Cerebellar nuclear complex (tissue), 1 donor: ENCODE results near the gene BBS5.
"Not testable (repeated sequence)": the region's sequence is repeated elsewhere in the genome, so short reads cannot be mapped to it uniquely, and the experiment has no call there.

Source experiments
- DNase-seq, 2 experiments: peaks; one replicate each; lab custom pipeline; 2025; lab: John Stamatoyannopoulos, UW

The BBS5 gene

DNA sequence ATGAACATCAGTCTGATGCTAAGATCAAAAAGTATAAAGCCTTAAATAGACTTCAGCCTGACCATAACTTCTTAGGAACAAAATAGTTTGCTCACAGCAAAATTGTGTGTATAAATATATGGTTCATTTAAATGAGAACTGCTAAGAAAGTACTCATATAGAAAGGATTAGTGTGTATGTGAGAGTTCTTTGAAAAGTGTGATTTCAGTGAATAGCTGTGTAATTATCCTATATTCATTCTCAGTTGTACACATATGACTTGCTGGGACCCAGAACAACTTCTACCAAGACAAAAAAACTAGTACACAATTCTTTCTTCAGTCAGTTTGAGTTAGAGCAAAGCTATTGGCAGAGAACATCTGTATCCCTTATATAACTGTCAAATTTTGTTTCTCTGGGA is 7.2 kb downstream of the BBS5 start:
- DNase-seq: no peak

DNA sequence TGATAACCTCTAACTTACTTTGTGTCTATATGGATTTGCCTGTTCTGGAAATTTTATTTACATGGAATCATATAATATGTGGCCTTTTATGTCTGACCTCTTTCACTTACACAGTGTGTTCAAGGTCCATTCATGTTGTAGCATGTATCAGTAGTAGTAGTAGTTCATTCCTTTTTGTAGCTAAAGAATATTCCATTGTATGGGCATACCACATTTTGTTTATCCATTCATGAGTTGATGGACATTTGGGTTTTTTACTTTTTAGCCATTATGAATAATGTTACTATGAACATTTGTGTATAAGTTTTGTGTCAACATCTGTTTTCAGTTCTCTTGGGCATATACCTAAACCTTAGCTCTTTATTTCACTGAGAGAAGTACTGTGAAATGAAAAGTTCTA is 11.5 kb downstream of the BBS5 start:
- no peak for DNase-seq

DNA sequence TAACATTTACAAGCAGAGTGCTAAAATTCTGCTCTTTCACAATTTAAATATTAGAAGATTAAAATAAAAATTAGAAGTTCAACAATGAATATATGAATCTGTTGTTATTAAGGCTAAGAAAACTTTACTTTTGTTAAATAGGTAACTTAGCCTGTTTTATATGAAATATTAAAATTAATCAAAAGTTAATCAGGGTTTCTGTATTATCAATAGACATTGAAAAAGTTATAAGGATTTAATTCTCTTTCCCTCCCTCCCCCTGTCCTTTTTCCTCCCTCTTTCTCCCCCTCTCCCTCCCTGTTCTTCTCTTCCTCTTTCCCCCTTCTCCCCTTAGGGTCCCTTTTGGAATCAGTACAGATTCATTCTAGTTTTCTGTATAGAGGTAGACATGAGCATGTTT is 12.1 kb downstream of the BBS5 start:
- no peak for DNase-seq

DNA sequence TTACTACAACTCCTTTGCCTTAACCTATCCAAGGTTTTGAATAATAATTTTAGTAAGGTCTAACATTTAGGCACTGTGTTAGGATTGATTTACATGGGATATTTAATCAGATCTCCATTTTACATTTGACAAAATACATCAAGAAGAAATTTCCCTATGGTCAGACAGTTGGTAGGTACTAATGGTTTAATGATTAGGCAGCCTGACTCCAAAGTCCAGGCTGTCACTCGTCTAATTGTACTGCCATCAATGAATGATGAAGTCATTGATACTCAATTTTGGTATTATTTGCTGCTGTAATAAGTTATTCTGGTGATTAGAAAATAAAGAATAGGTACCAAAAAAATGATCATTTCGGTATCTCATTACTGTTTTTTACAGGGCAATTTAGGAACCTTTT is 14.1 kb downstream of the BBS5 start:
- no peak for DNase-seq

DNA sequence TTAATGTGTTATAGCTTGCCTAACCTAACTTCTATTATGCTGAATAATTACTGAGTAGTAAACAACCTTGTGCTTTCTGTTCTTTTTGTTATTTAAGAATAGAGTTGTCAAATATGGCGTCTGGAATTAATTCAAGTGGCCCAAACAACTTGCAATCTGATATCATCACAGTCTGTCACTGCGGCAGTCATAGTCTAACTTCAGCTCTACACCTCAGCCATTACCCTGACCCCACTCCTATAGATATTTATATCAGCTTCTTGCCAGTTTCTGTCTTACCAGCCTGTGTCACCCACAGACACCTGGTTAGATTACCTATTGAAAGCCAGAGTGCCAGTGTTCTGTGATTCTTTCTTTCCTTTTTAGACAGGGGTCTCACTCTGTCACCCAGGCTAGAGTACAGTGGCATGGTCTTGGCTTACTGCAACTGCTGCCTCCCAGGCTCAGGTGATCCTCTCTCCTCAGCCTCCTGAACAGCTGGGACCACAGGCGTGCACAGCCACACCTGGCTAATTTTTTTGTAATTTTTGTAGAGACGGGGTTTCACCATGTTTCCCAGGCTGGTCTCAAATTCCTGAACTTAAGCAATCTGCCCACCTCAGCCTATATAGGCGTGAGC is 16.1 kb downstream of the BBS5 start:
- no peak for DNase-seq

DNA sequence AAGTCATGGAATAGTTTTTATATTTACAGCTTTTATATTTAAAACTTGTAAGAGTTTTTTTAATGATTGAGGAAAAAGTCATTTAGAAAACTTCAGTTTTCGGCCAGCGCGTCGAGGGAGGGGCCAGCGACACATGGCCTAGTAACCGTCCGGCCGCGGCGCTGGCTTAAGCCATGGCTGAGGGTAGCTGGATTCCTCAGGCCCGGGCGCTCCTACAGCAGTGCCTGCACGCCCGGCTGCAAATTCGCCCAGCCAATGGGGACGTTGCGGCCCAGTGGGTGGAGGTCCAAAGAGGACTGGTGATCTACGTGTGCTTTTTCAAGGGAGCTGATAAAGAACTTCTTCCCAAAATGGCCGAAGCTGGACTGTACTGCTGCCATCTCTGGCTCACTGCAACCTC is 25.4 kb downstream of the BBS5 start:
- no peak for DNase-seq

DNA sequence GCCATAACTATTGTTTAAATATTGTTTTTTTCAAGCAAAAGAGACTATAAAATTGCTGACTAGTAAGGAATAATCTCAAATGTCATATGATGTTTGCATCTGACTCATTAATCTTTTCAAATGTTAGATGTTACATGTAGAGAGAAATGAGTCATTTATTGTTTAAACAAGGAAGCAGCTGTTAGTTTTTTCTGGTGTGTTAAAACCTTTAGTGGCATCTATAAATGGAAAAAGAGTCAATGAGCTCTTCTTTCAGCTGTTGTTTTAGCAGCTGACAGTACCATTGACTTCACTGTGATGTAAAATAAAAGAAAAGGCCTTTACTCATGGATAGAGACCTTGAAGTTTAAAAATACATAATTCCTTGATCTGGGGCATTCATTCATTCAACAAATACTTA is 28.4 kb downstream of the BBS5 start:
- DNase-seq: no peak

DNA sequence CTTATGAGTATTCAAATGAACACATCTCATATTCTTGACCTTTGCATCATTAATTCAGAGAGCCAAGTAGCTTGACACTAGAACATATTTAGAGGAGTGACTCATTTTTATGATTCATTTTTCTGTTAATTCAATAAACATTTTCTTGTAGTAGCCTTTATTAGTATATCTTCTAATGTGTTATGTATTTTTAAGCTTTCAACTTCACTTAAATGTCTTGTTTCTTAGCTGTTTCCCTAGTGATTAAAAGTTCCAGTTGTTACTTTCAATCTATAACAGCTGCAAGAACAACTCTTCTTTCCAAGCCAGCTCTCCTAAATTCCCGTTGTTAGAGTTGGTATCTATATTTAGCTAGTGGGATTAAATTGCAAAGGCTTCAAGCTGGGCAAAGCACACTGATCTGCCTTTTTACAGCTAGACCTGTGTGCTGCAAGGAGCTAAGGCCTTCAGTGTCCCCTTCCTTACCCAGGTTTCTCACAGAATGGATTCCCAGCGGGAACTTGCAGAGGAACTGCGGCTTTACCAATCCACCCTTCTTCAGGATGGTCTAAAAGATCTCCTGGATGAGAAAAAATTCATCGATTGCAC is 30.1 kb downstream of the BBS5 start, which contains the start of gene KLHL41:
Gene KLHL41 (plus strand): TSS at position 405 of the 588 bp plus-strand sequence. CDS start 77 bp downstream, at position 482.
- DNase-seq: no peak

DNA sequence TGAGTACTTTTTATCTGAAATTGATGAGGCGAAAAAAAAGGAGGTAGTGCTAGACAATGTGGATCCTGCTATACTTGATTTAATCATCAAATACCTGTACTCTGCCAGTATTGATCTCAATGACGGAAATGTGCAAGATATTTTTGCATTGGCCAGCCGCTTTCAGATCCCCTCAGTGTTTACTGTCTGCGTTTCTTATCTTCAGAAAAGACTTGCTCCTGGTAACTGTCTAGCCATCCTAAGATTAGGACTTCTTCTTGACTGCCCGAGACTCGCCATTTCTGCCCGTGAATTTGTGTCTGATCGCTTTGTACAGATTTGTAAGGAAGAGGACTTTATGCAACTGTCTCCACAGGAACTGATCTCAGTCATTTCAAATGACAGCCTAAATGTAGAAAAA is 30.7 kb downstream of the BBS5 start:
- no peak for DNase-seq

DNA sequence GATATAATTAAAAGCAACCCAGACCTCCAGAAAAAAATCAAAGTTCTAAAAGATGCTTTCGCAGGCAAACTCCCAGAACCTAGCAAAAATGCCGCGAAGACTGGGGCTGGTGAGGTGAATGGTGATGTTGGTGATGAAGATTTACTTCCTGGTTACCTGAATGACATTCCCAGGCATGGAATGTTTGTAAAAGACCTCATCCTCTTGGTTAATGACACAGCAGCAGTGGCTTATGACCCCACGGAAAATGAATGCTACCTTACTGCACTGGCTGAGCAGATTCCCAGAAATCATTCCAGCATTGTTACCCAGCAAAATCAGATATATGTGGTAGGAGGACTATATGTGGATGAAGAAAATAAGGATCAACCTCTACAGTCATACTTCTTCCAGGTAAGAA is 31.2 kb downstream of the BBS5 start:
- no peak for DNase-seq

DNA sequence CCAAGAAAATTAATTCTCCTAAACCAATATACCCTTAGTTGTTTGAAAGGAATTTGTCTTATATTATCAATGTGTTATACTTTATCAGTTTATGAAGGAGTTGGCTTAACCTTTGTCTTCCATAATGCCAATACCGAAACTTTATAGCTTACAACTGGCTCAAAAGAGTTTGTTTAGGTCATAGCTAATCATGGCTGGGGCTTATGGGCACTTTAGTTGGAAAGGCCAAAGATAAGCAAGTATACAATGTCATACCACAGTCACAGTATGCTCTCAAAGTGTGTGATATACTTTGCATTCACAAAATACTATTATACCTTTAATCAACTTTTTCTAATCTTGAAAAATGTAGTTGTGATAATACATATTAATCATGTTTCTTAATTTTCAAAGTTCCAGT is 32.5 kb downstream of the BBS5 start:
- DNase-seq: no peak

DNA sequence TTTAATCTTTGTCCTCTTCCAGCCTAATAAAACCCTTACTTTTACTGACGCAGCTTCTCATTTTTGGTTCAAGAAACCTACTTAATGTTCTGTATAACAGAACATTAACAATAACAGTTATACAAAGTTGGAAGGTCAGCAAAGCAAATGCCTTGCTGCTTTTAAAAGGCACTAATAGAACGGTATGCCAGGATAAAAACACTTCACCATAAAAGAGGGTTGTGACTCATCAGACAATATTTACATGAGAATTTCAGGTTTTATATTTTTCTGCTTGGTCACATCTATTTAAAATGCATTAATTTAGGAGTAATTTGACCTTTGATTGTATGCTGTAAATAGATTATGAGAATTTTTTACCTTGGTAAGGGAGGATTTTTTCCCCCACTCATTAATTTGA is 33.2 kb downstream of the BBS5 start:
- DNase-seq: no peak

DNA sequence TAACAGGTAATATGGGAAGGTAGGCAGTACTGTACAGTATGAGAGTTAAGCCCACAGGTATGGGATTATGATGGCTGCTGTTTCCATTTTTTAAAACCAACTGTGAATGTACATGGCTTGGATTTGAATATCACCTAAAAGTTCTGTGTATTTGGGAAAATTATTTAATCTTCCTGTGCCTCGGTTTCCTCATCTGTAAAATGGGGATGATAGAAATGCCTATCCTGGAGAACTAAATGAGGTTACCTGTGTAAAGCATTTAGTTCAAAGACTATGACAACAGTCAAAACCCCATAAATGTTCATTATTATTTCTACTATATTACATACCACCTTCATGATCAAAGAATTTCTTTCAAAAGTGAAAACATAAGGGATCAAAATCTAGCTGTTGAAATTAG is 33.8 kb downstream of the BBS5 start:
- DNase-seq: no peak

DNA sequence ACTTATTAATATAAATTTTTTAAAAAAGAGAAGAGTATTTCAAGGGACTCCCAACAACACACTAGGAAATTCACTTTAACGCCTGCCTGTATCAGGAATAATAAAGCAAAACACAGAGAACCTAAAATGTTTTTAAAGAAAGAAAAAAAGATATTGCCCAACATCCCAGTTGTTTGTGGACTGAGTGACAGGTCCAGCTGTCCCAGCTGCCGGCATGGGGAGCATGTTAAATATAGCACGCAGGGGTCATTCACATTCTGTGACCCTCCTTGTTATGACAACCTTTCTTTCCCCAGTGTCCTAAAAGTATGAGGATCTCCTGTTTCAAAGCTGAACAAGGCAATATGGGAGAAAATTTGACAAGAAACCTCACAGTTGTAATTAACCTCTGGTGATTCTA is 34.6 kb downstream of the BBS5 start:
- no peak for DNase-seq

DNA sequence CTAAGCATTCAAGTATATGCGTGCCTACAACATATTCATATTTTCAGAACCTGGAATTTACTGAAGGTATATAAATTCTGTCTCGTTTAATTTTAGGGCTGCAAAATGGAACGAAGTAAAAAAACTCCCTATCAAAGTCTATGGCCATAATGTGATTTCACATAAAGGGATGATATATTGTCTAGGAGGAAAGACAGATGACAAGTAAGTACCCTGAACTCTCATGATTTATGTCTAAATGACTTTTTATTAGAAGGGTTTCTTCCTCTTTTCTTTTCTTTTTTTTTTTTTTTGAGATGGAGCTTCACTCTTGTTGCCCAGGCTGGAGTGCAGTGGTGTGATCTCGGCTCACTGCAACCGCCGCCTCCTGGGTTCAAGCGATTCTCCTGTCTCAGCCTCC is 35.5 kb downstream of the BBS5 start:
- DNase-seq: not testable (repeated sequence)

DNA sequence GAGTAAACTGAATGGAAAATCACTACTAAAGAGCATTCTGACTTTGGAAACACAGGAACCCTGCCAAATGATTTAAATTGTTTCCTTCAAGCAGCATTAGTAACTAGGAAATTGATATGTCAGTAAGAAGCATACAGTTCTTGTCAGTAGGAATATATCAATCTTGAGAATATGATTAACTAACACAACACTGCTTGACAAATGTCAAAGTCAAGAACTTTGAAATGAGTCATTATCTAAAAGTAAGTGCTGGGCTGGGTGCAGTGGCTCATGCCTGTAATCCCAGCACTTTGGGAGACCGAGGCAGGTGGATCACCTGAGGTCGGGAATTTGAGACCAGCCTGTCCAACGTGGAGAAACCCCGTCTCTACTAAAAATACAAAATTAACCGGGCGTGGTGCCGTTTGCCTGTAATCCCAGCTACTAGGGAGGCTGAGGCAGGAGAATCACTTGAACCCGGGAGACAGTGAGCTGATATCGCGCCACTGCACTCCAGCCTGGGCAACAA is 37.2 kb downstream of the BBS5 start:
- DNase-seq: not testable (repeated sequence)

DNA sequence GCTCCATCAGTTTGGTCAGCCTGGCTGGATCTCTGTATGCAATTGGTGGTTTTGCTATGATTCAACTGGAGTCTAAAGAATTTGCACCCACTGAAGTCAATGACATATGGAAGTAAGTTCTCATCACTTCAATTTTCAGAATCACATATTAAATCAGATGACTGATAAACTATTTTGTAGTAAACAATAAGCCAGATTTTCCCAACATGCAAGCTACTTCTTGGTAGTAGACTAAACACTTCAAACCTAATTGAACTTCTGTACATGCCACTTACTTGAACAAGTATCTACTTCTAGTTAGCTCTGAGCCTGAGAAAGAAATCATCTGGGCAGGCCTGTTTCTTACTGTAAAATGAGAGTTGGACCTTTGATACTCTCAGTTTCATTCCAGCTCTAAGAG is 41.6 kb downstream of the BBS5 start:
- DNase-seq: no peak

DNA sequence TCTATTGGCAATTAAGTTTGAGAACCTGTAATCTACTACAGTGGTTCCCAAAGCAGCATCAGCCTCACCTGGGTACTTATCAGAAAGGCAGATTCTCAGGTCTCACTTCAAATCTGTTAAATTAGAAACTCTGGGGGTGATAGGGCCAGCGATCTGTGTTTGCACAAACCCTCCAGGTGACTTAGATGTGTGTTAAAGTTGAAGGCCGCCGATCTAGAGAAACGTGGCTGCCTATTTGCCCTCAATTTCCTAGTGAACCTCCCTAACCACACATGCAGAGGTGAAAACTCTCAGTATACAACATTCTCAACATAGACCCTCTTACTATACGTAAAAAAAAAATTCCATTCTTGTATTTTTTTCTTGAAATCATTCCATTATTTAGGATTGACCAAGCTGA is 44.4 kb downstream of the BBS5 start:
- no peak for DNase-seq

DNA sequence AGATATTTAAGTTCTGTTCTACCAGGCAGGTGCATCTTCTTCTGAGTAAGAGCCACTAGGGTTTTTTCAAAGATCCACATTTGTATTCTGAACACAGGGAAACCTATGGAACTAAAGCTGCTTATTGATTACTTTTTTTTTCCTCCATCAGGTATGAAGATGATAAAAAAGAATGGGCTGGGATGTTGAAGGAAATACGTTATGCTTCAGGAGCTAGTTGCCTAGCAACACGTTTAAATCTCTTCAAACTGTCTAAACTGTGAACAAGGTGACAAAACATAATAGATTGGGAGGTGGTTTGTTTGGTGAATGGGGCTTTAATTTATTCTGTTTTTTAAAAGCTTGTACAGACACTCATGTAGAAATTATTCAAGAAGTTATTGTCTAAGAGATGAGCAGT is 46.1 kb downstream of the BBS5 start:
- no peak for DNase-seq

DNA sequence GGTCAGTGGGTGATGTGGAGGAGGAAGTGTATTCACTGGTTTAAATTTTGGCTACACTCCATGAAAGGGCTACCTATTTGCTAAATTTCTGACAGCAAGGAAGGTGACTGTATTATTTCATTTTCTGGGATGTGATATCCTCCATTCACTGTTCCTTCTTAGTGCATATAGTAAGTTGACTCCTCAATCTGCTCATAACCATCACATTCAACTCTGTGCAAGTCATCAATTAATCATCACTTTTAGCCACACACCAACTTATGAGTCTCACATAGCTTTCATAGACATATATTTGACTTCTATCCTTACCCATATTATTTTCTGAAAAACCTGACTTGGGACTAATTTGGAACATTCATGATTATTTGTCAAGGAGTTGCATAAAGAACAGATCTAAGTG is 47.2 kb downstream of the BBS5 start:
- DNase-seq: no peak

DNA sequence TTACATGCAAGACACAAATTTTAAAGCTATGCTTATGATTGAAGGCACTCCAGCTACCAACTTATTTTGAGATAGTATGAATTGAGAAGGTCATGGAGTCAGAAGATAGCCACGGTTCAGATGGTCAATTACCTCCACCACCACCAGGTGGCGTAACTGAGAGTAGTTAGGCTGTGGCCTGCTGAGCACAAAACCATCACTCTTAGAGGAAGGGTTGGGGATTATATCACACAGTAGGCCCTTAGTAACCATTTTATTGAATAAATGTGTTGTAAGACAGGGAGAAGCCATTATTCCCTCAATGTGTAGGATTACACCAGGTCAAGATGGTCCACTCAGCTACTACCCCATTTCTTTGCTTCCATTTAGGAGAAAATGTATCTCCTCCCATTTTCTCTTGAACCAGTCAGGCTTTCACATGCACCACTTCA is 49.0 kb downstream of the BBS5 start:
- no peak for DNase-seq

DNA sequence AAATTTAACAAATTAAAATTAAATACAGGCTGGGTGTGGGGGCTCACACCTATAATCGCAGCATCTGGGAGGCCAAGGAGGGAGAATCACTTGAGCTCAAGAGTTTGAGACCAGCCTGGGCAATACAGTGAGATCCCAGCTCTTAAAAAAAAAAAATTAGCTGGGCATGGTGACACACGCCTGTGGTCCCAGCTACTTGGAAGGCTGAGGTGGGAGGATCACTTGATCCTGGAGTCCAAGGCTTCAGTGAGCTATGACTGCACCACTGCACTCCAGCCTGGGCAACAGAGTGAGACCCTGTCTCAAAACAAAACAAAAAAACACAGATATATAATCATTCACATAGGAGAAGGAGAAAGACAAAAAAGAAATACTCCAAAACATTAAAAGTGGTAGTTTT is 60.2 kb downstream of the BBS5 start:
- DNase-seq: not testable (repeated sequence)

DNA sequence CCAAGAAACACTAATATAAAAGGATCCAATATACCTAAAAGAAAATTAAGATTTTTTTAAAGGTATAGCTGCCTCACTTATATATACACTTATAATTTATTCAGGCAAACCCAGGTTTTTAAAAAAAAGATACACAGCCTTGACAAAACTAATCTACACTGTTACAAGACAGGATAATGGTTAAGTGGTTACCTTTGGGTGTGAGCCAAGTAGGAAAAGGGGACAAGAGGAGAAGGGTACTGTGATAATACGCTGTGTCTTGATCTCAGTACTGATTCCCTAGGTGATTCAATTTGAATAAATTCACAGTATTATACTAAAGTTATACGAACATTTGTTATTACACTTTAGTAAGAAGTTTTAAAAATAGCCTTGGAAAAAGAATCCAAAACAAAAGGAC is 60.9 kb downstream of the BBS5 start:
- no peak for DNase-seq

DNA sequence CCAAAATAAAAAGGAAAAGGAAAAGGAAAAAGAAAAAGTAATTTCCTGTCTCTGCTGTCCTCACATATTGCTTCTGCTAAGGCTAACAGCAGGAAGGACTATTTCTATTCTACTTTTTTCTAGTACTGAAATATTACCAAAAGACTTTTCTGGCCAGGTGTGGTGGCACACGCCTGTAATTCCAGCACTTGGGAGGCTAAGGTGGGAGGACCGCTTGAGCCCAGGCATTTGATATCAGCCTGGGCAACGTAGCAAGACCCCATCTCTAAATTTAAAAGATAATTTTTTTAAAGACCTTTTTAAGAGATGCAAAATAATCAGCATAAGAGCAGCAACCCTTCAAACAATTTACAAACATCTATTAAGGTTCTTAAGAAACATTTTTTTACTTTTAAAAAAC is 63.1 kb downstream of the BBS5 start:
- DNase-seq: no peak
